Prostate gland (tissue), 2 donors: ENCODE results near the gene APBB1IP.

ENCODE experiments used
- POLR2AphosphoS5 ChIP-seq: sonication (generic); formaldehyde crosslinking; IDR thresholded peaks from one replicate; pipeline ENCODE4 v1.6.1; 2017; ENCODE audit warnings: antibody characterized with exemption
- TF ChIP-seq, protein P1 (sequence below), 4 experiments: fragments of 200-600 bp in 2 of 4; fragments of 450-650 bp in 2 of 4; sonication (generic) in 2 of 4; IDR thresholded peaks; 1 replicate in 3 of 4; 2 replicates in 1 of 4; pipeline ENCODE4 v1.5.1; 2016 to 2019; ENCODE audit warnings: antibody characterized with exemption in 4 of 4, mild to moderate bottlenecking in 2 of 4, moderate library complexity in 2 of 4

DNA sequence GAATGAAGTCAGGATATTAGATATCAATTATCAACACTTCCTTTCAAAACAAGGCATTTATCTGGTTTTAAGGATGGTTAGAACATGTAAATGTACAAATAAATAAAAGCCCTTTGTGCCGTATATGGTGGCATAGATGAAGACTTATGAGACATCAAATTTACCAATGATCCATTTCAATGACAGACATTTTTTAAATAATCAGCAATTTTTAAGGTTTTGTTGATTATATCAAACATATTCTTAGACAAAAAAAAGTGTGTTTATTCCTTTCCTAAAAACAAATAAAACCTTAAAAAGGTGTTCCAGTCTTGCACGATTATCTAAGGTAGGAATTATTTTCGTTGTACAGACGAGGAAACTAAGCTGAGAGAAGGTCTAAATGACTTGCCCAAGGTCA, 13.8 kb downstream of the APBB1IP start:
- TF ChIP-seq, protein P1, sequence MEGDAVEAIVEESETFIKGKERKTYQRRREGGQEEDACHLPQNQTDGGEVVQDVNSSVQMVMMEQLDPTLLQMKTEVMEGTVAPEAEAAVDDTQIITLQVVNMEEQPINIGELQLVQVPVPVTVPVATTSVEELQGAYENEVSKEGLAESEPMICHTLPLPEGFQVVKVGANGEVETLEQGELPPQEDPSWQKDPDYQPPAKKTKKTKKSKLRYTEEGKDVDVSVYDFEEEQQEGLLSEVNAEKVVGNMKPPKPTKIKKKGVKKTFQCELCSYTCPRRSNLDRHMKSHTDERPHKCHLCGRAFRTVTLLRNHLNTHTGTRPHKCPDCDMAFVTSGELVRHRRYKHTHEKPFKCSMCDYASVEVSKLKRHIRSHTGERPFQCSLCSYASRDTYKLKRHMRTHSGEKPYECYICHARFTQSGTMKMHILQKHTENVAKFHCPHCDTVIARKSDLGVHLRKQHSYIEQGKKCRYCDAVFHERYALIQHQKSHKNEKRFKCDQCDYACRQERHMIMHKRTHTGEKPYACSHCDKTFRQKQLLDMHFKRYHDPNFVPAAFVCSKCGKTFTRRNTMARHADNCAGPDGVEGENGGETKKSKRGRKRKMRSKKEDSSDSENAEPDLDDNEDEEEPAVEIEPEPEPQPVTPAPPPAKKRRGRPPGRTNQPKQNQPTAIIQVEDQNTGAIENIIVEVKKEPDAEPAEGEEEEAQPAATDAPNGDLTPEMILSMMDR (IDR thresholded peaks at IDR 0.05) = no peak
- no peak for TF ChIP-seq POLR2AphosphoS5
